Measurements from ENCODE around the gene GPR55.
"Not testable (repeated sequence)": the region's sequence is repeated elsewhere in the genome, so short reads cannot be mapped to it uniquely, and the experiment has no call there.

GPR55 gene, protein sequence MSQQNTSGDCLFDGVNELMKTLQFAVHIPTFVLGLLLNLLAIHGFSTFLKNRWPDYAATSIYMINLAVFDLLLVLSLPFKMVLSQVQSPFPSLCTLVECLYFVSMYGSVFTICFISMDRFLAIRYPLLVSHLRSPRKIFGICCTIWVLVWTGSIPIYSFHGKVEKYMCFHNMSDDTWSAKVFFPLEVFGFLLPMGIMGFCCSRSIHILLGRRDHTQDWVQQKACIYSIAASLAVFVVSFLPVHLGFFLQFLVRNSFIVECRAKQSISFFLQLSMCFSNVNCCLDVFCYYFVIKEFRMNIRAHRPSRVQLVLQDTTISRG

DNA sequence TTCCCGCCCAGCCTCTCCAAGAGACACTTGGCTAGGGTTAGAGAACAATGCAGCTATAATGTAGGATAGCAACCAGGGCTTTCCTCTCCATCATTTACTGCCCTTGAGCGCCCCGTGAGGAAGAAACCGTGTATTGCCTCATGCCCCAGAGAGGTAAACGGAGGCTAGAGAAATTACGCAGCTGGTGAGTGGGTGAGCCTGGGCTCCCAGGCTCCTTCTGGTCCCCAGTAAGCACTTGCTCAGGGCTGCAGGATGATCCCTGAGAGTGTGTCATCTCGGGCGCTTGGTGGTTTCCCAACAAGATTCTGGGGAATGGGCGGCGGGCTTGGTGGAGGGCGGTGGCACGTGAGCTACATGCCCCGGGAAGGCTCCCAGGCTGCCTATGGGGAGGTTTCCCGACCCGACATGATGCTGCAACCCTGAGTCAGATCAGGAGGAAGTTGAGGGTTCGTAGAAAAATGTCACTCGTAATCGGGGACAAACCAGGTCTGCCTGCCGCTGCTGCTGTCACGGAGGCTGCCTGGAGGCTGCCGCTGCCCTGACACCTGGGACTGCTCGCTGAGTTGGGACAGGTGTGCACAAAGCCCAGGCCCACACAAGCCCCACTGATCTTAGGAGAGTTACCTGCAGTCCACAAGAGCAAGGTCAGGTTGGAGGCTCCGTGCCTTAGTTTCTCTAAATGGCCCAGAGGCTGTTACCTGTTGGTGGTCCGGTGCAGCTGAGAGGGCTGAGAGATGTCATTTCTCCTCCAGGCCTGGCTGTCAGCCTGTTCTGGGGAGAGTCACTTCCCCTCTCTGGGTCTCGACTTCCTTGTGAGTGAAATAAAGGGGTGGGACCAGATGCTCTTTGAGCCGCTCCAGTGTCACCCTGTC is at the start of gene GPR55:
Gene GPR55, minus strand, starts transcription at position 773 of the 872 bp plus-strand sequence. CDS start 14,280 bp downstream, outside the sequence.
- peak; percentile 54 for DNase-seq

DNA sequence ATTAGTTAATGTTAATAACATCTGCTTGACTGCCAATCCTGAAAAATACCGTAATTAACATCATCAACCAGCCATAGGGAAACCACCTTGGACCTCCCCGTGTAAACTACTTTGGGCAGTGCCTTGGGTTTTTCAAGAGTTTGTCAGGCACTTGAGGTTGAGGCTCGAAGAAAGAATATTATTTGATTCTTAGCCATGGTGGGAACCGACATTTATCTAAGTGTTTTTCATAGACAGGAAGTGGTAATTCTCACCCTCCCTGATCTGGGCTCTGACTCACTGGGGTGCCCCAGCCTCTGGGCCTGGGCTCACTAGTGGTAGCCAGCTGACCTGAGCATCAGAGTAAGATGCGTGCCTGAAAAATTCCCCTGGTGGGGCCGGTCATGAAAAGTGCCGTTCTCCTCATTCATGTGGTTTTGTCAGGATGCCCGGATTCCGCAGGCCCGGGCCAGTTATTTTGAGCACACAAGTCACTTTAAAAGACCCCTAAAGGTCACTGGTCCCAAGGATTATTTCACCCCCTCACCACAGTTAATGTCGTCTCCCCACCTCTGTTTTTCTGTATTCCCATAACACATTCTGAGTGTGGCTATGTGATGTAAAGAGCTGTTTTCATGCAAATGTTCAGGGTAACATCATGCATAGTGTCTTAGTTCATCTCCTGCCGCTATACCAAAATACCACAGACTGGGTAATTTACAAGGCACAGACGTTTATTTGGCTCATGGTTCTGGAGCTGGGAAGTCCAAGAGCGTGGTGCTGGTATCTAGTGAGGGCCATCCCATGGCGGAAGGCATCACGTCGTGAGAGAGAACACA is 49.3 kb upstream of the GPR55 start:
- no peak for DNase-seq

DNA sequence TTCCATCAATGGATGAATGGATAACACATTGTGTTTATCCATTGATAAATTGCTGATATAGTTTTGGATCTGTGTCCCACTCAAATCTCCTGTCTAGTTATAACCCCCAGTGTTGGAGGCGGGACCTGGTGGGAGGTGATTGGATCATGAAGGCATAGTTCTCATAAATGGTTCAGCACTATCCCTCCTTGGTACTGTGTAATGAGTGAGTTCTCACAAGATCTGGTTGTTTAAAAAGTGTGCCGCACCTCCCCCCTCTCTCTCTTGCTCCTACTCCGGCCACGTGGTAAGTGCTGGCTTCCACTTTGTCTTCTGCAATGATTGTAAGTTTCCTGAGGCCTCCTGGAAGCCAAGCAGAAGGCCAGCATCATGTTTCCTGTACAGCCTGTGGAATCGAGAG is 47.0 kb upstream of the GPR55 start:
- no peak for DNase-seq

DNA sequence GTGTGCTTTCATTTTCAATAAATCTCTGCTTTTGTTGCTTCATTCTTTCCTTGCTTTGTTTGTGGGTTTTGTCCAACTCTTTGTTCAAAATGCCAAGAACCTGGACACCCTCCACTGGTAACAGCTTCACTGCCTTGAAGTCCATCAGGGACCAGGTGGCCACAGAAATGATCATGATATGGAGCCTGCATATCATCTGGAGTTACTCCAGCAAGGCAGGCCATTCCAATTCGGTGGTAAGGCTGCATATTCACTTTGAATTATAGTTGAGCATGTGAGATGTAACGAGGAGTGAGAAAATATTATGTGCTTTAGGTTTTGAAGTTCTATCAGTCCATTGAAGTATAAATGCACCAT is 44.6 kb upstream of the GPR55 start:
- no peak for DNase-seq

DNA sequence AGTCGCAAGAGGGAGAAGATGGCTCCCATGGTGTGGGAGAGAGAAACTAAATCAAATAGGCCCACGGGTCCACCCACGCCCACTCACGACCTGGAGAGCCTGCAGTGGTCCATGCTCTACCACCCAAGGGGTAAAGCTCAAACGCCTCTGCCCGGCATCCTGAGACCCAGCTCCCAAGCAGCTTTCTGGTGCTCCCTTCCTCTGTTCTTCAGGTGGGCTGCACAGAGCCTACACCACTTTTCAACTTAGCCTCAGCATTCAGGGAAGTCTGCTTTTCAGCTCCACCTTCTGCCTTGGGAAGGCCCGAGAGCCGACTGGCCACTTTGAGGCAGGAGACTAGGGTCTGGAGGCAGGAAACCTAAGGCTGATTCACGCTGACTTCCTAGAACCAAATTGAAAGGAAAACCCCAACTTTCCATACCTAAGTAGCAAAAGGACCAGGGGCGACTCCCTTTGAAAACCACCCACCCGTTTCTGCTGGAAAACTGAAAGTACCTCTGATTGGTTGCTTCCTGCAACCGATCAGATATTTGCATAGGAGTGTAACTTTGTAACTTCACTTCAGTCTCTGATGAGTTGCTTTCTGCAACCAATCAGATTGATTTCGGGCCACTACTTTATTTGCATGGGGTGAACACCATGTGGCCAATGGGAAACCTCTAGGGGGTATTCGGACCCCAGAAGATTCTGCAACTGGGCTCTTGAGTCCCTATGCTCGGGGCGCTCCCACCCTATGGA is 44.0 kb upstream of the GPR55 start:
- no peak for DNase-seq

DNA sequence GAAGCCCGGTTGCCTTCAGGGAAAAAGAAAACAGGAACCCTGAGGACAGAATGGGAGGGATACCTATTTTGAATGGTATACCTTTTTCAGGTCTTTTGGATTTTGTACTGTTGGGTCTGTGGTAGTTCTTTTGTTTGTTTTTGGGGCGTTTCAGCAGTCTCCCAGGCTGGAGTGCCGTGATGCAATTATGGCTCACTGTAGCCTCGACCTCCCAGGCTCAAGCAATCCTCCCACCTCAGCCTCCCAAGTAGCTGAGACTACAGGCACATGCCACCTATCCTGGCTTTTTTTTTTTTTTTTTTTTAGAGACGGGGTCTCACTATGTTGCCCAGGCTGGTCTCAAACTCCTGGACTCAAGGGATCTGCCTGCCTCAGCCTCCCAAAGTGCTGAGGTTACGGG is 43.3 kb upstream of the GPR55 start:
- DNase-seq = not testable (repeated sequence)

DNA sequence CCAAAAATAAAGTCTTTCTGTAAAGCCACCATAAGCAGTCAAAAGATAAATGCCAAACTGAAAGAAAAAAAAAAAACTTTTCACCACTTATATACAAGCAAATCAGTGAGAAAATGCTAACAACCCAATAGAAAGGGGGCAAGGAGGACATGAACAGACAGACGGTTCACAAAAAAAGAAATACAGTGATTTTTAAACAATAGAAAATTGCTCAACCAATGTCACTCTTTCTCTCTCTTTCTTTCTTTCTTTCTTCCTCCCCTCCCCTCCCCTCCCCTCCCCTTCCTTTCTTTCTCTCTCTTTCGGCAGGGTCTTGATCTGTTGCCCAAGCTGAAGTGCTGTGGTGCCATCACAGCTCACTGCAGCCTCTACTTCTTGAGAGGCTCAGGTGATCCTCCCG is 42.1 kb upstream of the GPR55 start:
- no peak for DNase-seq

DNA sequence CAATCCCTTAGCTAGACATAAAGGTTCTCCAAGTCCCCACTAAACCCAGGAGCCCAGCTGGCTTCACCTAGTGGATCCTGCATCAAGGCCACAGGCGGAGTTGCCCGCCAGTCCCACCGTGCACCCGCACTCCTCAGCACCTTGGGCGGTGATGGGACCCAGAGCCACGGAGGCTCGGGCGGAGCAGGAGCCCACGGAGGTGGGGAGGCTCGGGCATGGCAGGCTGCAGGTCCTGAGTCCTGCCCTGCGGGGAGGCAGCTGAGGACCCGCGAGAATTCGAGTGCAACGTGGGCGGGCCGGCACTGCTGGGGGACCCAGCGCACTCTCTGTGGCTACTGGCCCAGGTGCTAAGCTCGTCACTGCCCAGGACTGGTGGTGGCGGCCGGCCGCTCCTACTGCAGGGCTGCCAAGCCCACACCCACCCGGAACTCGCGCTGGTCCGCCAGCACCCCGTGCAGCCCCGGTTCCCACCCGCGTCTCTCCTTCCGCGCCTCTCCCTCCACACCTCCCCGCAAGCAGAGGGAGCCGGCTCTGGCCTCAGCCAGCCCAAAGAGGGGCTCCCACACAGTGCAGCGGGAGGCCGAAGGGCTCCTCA is 39.2 kb upstream of the GPR55 start:
- DNase-seq = no peak

DNA sequence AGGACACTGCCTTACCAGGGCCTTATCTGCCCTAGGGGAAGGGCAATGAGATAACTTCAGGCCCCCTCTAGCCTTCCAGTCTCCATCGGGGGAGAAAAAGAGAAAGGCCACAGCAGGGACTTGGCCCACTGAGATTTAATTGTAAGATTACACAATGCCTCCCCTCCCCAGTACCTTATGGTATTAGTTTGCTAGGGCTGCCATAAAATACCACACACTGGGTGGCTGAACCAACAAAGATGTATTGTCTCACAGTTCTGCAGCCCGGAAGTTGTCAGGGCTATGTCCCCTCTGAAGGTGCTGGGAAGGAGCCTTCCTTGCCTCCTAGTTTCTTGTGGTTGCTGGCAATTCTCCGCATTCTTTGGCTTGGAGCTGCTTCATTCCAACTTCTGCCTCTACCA is 36.0 kb upstream of the GPR55 start:
- DNase-seq = no peak

DNA sequence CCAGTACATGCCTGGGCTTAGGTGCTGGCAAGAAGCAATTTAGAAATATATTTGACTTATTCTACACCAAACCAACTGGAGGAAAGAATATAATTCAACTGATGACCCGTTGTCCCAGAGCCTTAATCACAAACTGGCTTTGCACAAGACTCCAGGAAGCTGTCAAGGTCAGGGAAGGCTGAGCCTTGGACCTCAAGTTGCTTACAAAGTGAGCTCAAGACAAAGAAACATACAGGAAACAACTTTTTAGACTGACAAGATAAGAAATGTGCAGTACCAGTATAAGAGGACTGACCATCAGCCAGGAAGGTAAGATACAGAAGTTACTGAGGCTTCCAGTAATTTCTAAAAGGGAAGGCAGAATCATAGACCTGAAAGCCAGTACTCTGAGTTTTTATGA is 35.0 kb upstream of the GPR55 start:
- DNase-seq = no peak

DNA sequence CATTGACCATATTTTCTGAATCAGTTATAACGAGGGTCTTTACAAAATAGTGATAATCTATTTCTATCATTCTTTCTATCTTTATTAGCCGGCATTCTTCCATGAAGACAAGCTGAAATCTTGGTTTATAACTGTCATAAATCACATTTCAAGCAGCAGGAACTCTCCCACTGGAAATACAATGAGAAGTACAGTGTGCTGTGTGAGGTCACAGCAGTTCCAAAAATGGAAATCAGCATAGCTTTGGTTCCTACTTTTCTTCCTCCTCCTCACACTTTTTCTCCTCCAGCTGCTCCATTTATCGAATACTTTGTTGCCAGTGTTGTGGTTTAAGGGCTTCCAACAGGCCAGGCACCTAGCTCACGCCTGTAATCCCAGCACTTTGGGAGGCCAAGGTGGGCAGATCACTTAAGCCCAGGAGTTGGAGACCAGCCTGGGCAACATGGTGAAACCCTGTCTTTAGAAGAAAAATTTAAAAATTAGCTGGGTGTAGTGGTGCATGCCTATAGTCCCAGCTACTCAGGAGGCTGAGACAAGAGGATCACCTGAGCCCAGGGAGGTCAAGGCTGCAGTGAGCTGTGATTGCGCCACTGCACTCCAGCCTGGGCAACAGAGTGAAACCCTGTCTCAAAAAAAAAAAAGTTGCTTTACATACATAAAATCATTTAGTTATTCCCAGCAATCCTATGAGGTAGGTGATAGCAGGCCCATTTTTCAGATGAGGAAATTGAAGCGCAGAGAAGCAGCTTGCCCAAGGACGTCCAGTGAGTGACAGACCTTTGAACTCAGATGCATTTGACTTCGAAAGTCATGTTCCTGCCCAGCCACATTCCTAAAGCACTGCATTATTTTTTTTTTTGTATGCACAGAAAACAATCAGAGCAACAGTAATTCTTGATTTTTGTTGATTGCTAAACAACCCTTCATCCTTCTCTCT is 34.0 kb upstream of the GPR55 start:
- no peak for DNase-seq

DNA sequence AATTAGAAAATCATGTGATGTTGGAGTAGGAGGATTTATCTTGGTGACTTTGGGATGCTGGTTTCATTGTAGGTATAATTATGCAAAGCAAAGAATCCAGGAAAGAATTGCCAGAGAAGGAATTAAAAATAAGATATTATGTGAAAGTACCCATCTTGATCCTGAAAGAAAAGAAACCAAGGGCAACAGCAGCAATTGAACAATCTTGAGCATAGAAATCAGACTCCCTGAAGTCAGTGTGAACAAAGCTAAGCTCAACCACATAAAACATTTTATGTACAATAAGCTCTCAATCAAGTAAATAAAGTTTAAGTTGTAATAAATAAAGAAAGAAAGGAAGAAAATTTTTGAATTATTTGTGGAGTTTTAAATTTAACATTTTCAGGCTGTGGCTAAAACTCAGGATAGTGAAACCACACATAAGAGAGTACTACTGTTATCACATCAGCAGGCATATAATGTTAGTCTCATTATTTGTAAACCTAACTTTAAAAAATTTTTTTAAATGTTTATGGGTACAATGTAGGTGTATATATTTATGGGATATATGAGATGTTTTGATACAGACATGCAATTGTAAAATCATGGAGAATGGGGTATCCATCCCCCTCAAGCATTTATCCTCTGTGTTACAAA is 32.8 kb upstream of the GPR55 start:
- no peak for DNase-seq

DNA sequence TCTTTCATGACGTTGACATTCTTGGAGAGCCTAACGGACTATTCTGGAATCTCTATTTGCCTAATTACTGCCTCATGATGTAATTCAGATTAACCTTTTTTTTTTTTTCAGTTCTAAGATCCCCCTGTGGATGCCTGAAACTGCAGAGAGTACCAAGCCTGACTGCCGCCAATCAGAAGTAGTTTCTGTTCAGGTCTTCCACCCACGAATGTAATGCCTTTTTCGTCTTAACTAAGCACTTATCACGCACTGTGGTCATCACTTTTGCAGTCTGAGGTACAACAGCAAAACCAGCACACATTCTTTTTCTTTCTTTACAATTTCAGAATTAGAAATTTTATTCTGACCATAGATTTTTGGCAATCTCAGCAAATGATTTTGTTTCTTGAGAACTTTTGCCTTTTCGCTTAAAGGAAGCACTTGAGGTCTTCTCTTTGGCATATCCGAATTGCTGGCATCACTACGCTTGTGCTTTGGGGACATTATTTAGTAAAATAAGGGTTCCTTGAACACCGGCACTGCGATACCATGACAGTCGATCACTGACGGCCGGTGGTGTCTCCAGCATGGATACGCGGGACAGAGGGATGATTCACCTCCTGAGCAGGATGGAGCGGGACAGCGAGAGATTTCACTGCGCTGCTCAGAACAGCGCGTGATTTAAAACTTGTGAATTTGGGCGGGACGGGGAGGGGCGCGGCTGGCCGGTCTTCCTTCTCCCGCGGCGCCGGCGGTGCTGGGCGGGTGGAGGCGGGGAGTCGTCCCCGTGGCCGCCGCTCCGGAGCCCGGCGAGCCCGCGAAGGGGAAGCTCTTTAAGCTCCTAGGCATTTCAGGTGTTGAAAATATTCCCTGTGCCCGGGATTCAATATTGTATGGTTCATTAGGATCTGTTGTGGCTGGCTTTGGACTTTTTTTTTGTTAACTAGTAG is 32.0 kb upstream of the GPR55 start:
- DNase-seq = peak; percentile 54

DNA sequence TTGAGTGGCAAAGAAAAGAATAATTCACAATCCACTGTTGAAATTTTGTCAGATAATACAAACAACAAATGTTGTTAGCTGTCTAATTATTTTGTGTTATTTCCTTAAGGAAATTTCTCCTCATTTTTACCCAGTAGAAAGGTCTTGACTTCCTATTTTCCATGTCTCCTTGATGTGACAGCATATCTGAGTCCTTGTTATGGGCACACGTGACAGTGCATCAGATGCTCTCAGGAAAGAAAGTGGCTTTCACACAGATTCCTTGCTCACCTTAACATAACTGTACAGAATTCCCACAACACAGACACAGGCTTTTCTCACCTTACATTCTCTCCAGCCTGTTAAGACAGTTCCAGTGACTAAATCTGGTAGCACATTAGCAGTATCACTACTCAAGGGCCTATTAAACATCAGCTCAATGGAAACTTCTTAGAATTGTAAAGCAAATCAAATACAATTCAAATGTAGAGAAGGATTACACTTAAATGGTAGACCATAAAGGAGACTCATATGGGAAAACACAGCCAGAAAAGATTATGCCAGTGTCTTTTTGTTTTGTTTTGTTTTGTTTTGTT is 30.2 kb upstream of the GPR55 start:
- no peak for DNase-seq

DNA sequence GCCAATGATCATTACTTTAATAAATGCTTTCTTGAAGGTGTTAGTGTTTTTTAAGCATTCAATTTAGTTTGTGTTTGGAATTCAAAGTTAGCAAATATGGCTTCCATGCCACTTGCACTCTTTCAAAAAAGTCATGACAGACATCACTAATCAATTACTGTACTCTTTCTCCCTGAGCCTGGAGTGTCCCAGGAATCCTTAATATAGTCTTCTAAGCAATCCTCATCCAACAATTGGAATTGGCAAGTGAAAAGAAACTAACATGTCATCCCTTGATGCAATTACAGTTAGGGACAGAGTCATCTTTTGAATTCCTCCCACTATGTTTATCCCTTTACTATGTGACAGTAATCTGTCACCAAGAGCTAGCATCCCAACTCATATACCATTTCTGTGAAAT is 29.7 kb upstream of the GPR55 start:
- DNase-seq = no peak

DNA sequence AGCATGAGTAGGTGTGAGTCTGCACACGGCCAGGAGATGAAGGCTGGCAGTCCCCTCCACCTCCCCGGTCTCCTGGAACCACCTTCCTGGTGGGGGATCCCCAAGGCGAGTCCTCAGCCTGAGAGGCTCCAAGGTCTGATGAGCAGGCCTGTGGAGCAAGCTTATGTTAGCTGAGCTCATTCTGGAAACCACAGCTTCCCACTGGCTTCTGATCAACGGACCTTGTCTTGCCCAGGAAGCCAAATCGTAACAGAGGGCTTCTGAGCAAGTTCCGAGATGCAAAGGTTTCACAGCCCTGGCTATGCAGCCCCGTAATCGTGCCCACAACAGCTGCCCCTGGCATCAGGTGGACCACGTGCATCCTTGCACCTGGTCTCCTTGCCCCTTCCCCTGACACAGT is 28.8 kb upstream of the GPR55 start:
- no peak for DNase-seq

DNA sequence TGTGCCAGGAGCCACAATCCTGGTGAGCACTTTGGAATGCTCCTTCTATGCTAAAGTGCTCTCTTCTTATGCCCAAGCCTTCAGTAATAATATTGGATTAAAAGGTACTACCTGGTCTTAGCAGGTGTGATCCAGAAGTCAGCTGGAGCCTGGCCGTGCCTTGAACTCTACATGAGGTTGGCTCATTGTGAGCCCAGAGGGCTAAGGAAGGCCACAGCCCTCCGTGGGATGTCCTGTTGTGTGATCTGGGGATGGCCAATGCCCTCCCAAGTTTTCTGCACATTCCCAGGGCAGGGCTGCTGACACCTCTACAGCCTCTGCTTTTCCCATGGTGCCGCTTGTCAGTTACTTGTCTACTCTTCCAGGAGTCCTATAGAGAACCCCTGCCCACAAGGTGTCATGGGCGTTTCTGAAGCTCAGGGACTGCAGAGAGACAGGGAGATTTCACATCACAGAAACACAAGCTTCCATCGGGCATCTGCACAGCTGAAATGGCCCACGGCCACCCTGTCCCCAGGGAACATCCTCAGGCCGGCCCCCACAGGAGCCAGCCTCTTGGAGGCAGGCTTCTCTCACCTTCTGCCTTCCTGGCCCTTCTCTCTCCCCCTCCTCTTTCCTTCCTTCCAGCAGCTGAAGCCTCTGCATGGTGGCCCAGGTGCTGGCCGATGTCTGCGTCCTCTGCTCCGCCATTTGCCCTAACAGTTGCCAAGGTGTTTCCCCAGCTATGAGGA is 27.3 kb upstream of the GPR55 start:
- no peak for DNase-seq

DNA sequence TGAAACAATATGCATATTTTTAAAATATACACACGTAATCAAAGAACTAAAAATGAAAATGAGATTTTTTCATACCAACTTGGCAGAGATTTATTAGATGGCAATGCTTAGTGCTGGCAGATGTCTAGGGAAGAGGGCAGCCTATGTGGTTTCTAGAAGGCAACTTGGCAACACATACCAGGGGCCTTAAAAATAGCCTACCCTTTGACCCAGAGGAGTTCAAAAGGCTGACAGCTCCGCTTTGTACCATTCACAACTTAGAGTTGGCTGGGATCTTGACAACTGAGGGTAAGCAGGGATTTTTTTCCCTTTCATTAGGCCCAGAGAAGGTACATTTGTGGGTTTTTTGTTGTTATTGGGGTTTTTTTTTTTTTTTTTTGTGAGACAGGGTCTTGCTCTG is 26.4 kb upstream of the GPR55 start:
- DNase-seq = no peak

Measured in DMS53 (cell line).